ENCODE results near the gene TSPO2. TPM values are rescaled to one million over a fixed set of nuclear protein-coding genes. Genes with fewer than 3 reads are reported as not detected.

TSPO2 gene
- total and polyA plus RNA-seq, 2 of the 13 experiments (the other 11 are each of a cell fraction or from before 2014, with no cell fraction given) = 0.55 TPM; not detected in 1

GRCh38 chr6:41066867-41067304, 24.6 kb downstream of the TSPO2 start (continued):
- TF ChIP-seq THAP11 (CRISPR knock-in tag; IDR thresholded peaks at IDR 0.05) = 0 out of 2 replicates have a peak, but pooled peaks have one; percentile 13
- no peak for TF ChIP-seq HOMEZ (CRISPR knock-in tag; IDR thresholded peaks at IDR 0.05; ENCODE audit: low read depth)
- TF ChIP-seq ELF1 (CRISPR knock-in tag; IDR thresholded peaks at IDR 0.05) = peak; percentile 16; the same call in 1 of the 2 replicates
- TF ChIP-seq SP140L (CRISPR knock-in tag; IDR thresholded peaks at IDR 0.05; ENCODE audit: borderline replicate concordance) = no peak
- TF ChIP-seq THRA (CRISPR knock-in tag; IDR thresholded peaks at IDR 0.05; ENCODE audit: borderline replicate concordance) = peak; percentile 46; the same call in 1 of the 2 replicates
- TF ChIP-seq ZNF101 (CRISPR knock-in tag; IDR thresholded peaks at IDR 0.05; ENCODE audit: borderline replicate concordance, low read depth) = no peak
- TF ChIP-seq SMAD3 (CRISPR knock-in tag; IDR thresholded peaks at IDR 0.05) = 0 out of 2 replicates have a peak, but pooled peaks have one; percentile 64
- TF ChIP-seq SMC3 (IDR thresholded peaks at IDR 0.05; ENCODE audit: low read length) = peak; percentile 85
- no peak for TF ChIP-seq ZNF280D (CRISPR knock-in tag; IDR thresholded peaks at IDR 0.05)
- TF ChIP-seq PPARG (CRISPR knock-in tag; conservative IDR thresholded peaks at IDR 0.05) = peak; percentile 46
- TF ChIP-seq CTCF (CRISPR knock-in tag; IDR thresholded peaks at IDR 0.05) = peak; percentile 90
- TF ChIP-seq ARID5B (CRISPR knock-in tag; IDR thresholded peaks at IDR 0.05) = 0 out of 2 replicates have a peak, but pooled peaks have one; percentile 50
- 0 out of 2 replicates have a peak, but pooled peaks have one; percentile 5 for TF ChIP-seq CEBPG (CRISPR knock-in tag; IDR thresholded peaks at IDR 0.05)
- 0 out of 2 replicates have a peak, but pooled peaks have one; percentile 47 for TF ChIP-seq ZFP1 (CRISPR knock-in tag; IDR thresholded peaks at IDR 0.05)
- no peak for TF ChIP-seq SMARCE1 (IDR thresholded peaks at IDR 0.05; ENCODE audit: borderline replicate concordance)
- no peak for TF ChIP-seq ZMAT5 (CRISPR knock-in tag; IDR thresholded peaks at IDR 0.05; ENCODE audit: borderline replicate concordance, low read depth)
- TF ChIP-seq KDM3A (CRISPR knock-in tag; IDR thresholded peaks at IDR 0.05; ENCODE audit: low read depth) = peak; percentile 76; the same call in 1 of the 2 replicates
- 0 out of 2 replicates have a peak, but pooled peaks have one; percentile 13 for TF ChIP-seq HOXA5 (CRISPR knock-in tag; IDR thresholded peaks at IDR 0.05)
- TF ChIP-seq TARDBP (CRISPR knock-in tag; IDR thresholded peaks at IDR 0.05) = peak; percentile 47; the same call in 1 of the 2 replicates

Measured in HepG2 (cell line).